ENCODE data around the gene ALAS1.

DNA sequence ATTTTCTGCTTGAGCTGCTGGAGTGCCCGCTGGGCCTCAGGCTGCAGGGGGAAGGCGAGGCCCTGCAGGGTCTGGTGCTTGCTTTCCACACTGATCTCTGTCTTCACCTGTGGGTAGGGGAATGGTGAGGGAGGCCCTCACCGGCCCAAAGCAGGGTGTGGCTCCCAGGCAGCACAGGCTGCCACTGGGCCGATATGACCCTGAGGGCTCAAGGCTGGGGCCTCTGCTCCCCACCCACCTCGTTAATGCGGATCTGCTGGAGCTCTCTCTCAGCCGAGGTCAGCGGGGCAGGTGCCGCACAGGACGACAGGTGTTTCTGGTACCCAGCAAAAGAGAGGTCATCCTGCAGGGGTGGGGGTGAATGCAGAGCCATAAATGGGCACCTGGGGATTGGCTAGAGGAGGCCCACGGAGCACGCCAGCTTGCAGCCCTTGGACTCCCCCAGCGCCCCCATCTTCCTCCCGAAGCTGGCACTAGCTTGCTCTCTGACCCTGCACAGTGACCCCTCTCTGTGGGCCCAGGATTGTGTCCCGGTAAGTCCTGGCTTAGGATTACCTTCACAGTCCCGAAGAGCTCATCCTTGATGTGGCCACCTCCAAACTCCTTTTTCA, 33.0 kb downstream of the ALAS1 start:
- TF ChIP-seq, protein P1, sequence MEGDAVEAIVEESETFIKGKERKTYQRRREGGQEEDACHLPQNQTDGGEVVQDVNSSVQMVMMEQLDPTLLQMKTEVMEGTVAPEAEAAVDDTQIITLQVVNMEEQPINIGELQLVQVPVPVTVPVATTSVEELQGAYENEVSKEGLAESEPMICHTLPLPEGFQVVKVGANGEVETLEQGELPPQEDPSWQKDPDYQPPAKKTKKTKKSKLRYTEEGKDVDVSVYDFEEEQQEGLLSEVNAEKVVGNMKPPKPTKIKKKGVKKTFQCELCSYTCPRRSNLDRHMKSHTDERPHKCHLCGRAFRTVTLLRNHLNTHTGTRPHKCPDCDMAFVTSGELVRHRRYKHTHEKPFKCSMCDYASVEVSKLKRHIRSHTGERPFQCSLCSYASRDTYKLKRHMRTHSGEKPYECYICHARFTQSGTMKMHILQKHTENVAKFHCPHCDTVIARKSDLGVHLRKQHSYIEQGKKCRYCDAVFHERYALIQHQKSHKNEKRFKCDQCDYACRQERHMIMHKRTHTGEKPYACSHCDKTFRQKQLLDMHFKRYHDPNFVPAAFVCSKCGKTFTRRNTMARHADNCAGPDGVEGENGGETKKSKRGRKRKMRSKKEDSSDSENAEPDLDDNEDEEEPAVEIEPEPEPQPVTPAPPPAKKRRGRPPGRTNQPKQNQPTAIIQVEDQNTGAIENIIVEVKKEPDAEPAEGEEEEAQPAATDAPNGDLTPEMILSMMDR (tag by site-specific recombination; IDR thresholded peaks at IDR 0.05): no peak
- TF ChIP-seq ZNF350 (tag by site-specific recombination; IDR thresholded peaks at IDR 0.05): no peak
- no peak for TF ChIP-seq ZNF629 (tag by site-specific recombination; IDR thresholded peaks at IDR 0.05)
